ENCODE data around the gene MFSD6.

The MFSD6 gene

DNA sequence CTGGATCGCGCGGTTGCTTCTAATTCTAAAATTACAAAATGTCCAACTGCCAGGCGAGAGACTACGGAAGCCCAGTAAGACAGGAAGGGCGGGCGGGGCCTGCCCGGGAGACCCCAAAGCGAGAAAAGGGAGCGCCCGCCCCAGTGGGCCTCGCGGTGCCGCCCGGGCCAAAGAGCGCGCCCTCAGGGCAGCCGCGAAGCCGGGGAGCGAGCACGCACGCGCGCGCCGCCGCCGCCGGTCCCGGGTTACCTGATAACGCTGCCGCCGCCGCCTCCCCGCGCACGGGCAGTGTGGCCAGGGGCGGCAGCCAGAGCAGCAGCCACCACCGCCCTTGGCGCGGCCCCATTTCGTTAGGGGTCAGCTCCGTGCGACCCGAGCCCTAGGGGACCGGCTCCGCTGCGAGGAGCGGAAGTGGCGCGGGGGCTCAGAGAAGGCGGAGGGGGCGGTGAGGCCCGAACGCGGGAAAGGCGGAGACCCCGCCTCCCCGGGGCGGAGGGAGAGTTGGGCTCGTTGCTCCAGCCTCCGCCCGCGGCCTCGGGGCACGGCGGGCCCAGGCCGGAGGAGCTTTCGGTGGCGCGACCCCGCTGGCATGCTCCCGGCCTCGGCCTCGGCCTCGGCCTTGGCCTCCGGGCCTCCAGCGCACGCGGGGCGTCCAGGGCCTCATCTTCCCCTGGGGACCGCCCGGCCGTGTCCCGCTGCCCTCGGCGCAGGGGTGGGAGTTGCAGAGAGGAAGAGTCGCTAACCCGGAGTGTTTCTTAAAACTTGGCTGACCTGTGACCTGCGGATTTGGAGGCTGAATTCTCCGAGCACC is 126.4 kb downstream of the MFSD6 start, which contains the start of gene NEMP2:
Gene NEMP2 (minus strand): TSS at position 413 of the 811 bp plus-strand sequence. CDS start 67 bp downstream, at position 346.
- DNase-seq: peak; percentile 76

DNA sequence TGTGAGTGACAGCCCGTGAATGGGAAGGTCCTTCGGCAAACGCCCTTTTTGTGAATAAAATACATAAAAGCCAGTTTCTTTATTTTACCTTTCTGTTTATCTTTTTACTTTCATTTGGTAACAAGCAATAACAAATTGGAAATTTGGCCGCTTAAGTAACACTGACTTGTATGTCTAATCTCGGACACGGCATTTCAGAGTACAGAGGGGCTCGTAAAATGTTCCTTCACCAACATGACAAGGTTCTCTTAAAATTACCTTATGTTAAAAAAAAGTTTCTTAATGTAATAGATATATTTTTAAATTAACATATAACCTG is 126.9 kb downstream of the MFSD6 start:
- DNase-seq: no peak

DNA sequence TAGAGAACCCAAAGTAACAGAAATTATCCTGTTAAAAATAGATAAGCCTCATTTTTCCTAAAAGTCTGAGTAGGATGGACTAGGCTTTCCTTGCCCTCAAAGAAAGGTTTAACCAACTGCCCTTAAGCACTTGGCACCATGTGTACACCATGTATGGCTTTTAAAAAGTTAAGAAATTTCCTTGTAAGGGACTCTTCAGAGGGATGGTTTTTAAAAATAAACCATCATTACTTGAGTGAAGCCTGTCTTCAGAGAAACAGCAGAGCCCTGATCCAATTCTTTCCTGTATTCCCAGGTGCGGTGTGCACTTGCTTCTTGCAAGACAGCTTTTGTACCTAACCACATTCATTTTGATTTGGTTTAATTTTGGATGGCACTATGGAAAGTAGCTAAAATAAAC is 127.4 kb downstream of the MFSD6 start:
- DNase-seq: no peak

DNA sequence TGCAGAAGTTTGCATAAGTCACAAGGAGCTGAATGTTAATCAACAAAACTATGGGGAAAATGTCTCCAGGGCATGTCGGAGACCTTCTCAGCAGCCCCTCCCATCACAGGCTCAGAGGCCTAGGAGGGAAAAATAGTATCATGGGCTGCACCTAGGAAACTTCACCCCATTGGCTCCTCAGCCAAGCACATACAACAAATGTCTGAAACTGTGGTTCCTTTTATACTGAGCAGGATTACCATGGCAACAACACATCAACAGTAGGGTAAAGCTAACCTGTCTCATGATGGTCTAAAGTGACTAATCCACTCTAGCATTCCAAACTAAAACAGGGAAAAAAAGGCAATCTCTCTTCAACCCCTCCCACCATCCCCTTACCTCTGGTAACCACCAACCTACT is 129.6 kb downstream of the MFSD6 start:
- no peak for DNase-seq

DNA sequence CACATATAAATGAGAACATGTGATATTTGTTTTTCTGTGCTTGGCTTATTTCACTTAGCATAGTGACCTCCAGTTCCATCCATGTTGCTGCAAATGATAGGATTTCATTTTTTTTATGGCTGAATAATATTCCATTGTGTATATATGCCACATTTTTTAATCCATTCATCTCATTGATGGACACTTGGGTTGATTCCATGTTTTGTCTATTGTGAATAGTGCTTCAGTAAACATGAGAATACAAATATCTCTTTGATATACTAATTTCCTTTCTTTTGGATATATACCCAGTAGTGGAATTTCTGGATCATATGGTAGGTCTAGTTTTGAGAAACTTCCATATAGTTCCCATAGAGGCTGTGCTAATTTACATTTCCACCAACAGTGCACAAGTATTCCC is 130.0 kb downstream of the MFSD6 start:
- DNase-seq: no peak

DNA sequence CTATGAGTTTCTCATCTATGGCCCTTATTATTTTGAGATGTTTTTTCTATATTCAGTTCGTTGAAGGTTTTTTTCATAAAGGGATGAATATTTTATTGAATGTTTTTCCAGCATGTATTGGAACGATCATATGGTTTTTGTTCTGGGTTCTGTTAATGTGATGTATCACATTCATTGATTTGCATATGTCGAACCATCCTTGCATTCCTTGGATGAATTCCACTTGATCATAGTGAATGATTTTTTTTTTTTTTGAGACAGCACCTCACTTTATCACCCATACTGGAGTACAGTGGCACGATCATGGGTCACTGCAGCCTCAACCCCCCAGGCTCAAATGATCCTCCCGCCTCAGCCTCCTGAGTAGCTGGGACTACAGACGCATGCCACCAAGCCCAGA is 131.9 kb downstream of the MFSD6 start:
- DNase-seq: no peak

DNA sequence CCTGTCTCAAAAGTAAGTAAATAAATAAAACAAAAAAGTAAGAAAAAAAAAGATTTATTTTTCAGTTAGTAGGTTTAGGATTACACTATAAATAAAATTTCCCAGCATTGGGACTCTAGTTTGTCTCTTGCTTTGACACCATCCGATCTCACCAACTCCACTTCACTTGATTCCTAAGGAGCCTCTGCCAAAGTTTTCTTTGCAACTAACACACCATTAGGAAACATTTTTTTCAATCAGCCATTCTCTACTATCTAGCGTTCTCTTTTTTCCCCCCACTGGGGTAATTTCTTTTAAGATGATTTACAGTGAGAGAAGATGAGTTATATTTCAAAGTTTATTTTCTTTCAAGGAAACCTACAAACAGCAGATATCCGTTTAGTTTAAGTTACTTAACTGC is 136.9 kb downstream of the MFSD6 start:
- no peak for DNase-seq

DNA sequence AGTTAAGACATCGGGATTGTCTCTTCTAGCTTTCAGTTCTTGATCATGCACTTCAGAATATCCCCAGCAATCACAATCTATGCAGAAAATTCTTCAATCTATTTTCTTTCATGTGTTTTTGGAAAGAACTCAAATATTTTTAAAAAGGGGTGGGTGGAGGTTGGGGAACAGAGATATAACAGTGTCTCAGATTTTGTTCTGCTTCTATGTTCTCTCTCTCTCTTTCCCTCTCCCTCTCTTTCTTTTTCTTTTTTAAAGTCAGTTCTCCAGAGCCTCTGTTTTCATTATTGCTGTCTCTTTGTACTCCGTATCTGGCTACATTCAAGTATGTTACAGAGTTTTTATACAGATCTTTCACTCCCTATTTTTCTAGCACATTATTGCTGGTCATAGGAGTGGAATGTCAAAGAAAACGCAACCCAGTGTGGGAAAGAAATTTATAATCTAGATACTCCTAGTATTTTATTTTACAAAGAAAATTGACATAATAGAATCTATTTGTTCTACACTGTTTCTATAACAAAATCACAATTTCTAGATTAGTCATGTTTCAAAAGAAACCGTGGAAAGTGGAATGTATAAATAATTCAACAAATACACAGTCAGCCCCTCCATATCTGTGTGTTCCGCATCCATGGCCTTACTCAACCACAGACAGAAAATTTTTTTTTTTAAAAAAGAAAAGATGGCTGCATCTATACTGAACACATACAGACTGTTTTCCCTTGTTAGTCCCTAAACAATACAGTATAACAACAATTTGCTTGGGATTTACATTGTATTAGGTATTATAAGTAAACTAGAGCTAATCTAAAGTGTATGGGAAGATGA is 137.6 kb downstream of the MFSD6 start:
- DNase-seq: no peak

DNA sequence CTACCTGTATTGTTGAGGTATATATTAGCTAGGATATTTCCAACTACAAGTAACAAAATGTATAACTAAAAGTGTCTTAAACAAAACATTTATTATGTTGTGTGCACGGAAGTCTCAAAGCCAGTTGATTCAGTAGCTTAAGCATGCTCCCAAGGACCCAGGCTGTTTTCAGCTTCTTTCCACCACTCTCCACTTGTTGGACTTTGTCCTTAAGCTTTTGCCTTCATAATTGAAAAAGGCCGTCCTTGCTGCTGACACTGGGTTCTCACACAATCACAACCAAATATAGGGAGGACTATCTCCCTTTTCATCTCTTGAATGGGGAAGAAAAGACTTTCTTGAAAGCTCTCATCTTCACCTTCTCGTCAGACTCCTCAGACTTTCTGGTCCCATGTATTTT is 138.6 kb downstream of the MFSD6 start:
- DNase-seq: no peak

DNA sequence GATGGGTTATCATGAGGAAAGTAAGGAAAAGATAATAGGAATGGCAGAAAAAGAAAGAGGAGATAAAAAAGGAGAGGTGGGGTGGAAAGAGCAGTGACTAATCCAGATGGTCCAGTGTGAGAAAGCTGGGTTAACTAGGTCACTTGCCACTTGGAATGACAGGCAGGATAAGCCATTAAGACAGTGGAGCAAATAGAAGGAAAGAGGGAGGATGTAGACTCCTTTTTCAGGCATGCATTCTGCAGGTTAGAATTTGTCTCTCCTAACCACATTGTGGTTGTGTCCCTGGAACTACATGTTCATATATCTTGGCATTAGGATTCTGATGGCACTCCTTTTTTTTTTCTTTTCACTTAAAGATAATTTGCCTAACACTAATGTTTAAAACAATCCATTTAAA is 139.7 kb downstream of the MFSD6 start:
- DNase-seq: no peak

DNA sequence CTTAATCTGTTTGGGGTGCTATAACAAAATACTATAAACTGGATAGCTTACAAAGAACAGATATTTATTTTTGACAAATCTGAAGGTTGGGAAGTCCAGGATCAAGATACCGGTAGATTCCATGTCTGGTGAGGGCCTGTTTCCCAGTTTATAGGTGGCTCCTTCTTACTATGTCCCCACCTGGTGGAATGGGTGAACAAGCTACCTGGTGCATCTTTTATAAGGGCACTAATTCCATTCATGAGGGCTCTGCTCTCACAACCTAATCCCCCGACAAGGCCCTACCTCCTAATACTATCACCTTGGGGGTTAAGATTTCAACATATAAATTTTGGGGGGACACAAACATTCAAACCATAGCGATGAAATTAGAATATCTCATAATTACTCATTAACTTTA is 142.0 kb downstream of the MFSD6 start:
- no peak for DNase-seq

Measured in activated gamma-delta T cell (primary cell).